ENCODE data around the gene CACNA1C. TPM values are rescaled to one million over a fixed set of nuclear protein-coding genes. Genes with fewer than 3 reads are reported as not detected.

Gene CACNA1C
- total RNA-seq, 1 donor from 2014 or later: 1.6 TPM

DNA sequence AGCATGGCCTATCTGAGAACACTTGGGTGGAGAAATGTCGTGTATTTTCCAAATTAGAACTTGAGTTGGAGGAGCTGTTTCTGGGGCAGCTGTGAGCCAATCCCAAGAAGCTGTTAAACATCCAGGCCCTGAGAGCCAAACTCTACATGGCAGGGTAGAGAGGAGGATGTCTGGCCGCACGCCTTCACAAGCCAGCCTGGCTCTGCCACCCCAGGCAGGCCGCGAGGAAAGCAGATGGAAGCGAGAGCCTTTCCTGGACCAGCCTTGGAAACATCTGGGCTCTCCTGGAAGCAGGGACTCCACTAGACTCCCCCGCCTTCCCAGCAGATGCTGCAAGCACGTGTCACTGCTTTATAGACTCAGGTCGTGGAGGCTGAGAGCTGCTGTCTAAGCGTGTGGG is 429.2 kb downstream of the CACNA1C start:
- TF ChIP-seq, protein P1, sequence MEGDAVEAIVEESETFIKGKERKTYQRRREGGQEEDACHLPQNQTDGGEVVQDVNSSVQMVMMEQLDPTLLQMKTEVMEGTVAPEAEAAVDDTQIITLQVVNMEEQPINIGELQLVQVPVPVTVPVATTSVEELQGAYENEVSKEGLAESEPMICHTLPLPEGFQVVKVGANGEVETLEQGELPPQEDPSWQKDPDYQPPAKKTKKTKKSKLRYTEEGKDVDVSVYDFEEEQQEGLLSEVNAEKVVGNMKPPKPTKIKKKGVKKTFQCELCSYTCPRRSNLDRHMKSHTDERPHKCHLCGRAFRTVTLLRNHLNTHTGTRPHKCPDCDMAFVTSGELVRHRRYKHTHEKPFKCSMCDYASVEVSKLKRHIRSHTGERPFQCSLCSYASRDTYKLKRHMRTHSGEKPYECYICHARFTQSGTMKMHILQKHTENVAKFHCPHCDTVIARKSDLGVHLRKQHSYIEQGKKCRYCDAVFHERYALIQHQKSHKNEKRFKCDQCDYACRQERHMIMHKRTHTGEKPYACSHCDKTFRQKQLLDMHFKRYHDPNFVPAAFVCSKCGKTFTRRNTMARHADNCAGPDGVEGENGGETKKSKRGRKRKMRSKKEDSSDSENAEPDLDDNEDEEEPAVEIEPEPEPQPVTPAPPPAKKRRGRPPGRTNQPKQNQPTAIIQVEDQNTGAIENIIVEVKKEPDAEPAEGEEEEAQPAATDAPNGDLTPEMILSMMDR (conservative IDR thresholded peaks at IDR 0.05): no peak
- Mint-ChIP-seq H3K27ac (ENCODE audit: unreplicated experiment) (no peak overlapping the region), H3K9me3 (peaks cover 3% of the 10 kb centered on the region), H3K4me3 (no peak overlapping the region), H3K36me3 (ENCODE audit: low read depth) (no peaks in the 10 kb centered on the region), H3K27me3 (ENCODE audit: low read depth) (no peaks in the 10 kb centered on the region), H3K4me1 (no peaks in the 10 kb centered on the region)
- DNase-seq (ENCODE audit: low read depth, low spot score): no peak

DNA sequence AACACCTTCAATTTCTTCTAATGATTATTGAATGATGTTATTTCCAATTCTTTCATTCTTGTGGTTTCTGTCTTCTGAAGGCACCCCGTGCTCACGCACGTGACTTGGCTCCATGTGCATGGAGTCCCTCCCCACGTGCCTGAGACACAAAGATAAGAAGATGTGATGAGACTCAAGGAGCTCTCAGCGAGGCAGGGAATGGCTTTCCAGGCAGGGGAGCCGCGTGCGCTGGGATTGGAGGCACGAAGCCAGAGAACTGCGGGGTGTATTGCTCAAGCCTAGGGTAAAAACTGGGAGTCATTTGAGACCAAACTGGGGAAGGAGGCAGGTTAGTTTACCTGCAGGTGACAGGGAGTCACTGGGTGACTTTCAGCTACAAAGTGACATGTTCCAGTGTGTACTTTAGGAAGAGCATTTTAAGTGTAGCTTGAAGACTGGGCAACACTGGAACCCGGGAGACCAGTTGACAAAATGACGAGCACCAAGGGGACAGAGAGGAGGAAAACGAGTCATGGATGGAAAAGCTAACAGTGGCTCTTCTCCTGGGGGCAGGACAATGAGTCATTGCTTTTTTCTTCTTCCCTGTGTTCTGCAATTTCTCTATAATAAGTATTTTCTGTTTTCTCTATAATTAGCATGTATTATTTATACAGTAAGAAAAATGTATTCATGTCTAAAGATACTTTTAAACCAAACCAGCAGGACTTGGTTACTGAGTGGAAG is 430.3 kb downstream of the CACNA1C start:
- peaks cover 3% of the 10 kb centered on the region for H3K9me3 Mint-ChIP-seq

DNA sequence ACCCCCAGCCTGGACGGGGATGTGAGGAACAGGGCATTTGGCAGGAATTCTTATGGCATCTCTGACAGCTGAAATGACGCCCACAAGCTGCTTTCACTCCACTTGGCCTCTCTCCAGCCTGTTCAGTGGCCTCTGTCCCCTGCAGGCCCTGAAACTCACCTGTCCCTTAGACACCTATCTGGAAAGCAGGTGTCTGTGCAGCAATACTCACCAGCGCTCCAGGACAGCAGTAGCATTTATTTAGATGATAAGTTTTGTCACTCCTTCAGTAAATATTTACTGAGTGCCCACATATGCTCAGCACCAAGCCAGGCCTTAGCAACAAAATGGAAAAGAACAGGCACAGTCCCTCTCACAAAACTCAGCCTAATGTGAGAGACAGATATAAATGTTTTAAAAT is 430.9 kb downstream of the CACNA1C start:
- TF ChIP-seq, protein P1 (conservative IDR thresholded peaks at IDR 0.05): no peak
- no peak overlapping the region for H3K27ac Mint-ChIP-seq (ENCODE audit: unreplicated experiment)
- H3K4me3 Mint-ChIP-seq: no peak overlapping the region
- no peaks in the 10 kb centered on the region for H3K27me3 Mint-ChIP-seq (ENCODE audit: low read depth)
- H3K4me1 Mint-ChIP-seq: no peaks in the 10 kb centered on the region
- no peaks in the 10 kb centered on the region for H3K36me3 Mint-ChIP-seq (ENCODE audit: low read depth)
- DNase-seq (ENCODE audit: low read depth, low spot score): no peak
- H3K9me3 Mint-ChIP-seq: peaks cover 3% of the 10 kb centered on the region

More for the DNA sequence above, 430.3 kb downstream of the CACNA1C start:
- TF ChIP-seq, protein P1 (conservative IDR thresholded peaks at IDR 0.05): no peak
- H3K27ac Mint-ChIP-seq (ENCODE audit: unreplicated experiment): no peak overlapping the region
- DNase-seq (ENCODE audit: low read depth, low spot score): no peak
- no peaks in the 10 kb centered on the region for H3K27me3 Mint-ChIP-seq (ENCODE audit: low read depth)
- no peaks in the 10 kb centered on the region for H3K4me1 Mint-ChIP-seq
- H3K4me3 Mint-ChIP-seq: no peak overlapping the region
- no peaks in the 10 kb centered on the region for H3K36me3 Mint-ChIP-seq (ENCODE audit: low read depth)

DNA sequence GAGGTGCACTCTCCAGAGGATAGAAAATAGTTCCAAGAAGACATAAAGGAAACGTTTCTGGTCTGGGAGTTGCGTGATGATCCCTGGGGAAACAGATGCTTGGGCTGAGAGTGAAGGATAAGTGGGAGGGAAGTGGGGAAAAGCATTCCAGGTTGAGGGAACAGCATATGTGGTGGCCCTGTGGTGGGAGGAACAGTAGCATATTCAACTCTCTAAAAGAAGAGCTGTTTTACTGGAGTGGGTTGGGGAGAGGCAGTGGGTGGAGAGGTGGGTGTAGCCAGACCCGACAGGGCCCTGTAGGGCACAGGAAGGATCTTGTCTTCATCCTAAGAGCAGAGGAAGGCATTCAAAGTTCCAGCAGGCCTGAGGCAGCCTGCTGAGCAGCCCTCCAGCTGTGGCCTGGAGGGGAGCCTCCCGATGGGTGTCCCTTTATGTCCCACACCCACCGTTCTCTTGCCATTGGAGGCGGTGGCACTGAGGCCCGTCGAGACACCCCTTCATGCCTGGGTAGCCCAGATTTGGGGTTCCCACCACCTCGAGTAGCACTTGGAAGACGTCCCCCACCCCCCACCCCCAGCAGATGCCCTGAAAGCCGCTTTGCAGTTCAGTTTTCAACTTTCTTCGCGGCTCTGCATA is 431.5 kb downstream of the CACNA1C start:
- no peaks in the 10 kb centered on the region for H3K36me3 Mint-ChIP-seq (ENCODE audit: low read depth)
- TF ChIP-seq, protein P1 (conservative IDR thresholded peaks at IDR 0.05): no peak
- no peak for DNase-seq (ENCODE audit: low read depth, low spot score)
- no peaks in the 10 kb centered on the region for H3K27me3 Mint-ChIP-seq (ENCODE audit: low read depth)
- no peaks in the 10 kb centered on the region for H3K4me1 Mint-ChIP-seq
- no peak overlapping the region for H3K27ac Mint-ChIP-seq (ENCODE audit: unreplicated experiment)
- no peak overlapping the region for H3K4me3 Mint-ChIP-seq
- H3K9me3 Mint-ChIP-seq: peaks cover 3% of the 10 kb centered on the region

DNA sequence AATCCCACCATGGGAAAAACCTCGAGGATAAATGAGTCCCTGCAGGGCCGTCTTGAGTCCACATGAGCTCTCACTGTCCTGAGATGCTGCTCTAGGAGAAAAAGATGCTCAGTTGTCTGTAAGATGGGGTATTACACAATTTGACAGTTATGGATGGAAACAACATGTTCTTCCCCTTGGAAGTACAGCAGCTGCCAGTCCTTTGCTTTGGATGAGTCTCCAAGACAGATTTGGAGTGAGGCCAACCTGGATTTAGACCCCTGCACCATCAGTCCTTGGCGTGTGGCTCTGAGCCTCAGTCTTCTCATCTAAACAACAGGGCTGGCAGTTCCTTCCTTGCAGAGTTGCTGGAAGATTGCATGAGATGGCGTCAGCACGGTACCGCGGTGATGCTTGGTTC is 432.9 kb downstream of the CACNA1C start:
- no peak overlapping the region for H3K27ac Mint-ChIP-seq (ENCODE audit: unreplicated experiment)
- H3K9me3 Mint-ChIP-seq: no peaks in the 10 kb centered on the region
- H3K4me1 Mint-ChIP-seq: no peaks in the 10 kb centered on the region
- no peaks in the 10 kb centered on the region for H3K27me3 Mint-ChIP-seq (ENCODE audit: low read depth)
- TF ChIP-seq, protein P1 (conservative IDR thresholded peaks at IDR 0.05): no peak
- no peak for DNase-seq (ENCODE audit: low read depth, low spot score)
- H3K36me3 Mint-ChIP-seq (ENCODE audit: low read depth): no peaks in the 10 kb centered on the region
- no peak overlapping the region for H3K4me3 Mint-ChIP-seq
